ENCODE measurements around the gene FANCE. TPM values are rescaled to one million over a fixed set of nuclear protein-coding genes. Genes with fewer than 3 reads are reported as not detected.

The FANCE gene
- total RNA-seq, 1 donor from 2014 or later, result 9.0 TPM

DNA sequence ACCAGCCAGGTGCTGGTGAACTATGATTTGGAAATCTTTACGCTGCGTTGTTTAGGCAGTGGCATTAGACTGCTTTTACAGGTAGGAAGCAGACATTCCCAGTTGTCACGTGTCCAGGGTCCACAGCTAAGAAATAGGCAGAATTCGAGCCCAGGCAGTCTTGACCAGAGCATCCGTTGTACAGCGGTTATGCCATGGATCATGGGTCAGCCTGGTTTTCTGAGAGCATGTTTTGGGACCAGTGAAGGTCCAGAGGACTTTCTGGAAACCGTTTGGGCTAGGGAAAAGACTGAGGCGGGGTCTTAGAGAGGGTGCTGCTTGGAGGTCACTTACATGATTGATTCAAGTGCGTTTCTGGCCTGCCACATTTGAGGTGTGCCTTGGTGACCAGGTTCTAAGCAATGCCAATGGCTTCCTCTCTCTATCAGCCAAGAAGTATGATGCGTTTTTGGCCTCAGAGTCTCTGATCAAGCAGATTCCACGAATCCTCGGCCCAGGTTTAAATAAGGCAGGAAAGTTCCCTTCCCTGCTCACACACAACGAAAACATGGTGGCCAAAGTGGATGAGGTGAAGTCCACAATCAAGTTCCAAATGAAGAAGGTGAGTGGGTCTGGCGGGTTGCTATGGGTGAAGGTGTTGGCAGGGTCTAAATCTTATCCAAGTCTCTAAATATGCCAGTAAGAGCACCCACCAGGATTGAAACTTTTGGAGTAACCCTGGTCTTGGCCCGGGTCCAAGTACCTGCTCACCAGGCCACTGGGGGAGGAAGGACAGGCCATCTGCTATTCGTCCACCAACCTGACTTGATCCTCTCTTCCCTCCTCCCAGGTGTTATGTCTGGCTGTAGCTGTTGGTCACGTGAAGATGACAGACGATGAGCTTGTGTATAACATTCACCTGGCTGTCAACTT, 17.9 kb downstream of the FANCE start:
- H3K27ac ChIP-seq, result peak overlapping the region; percentile 88
- TF ChIP-seq, protein P1, sequence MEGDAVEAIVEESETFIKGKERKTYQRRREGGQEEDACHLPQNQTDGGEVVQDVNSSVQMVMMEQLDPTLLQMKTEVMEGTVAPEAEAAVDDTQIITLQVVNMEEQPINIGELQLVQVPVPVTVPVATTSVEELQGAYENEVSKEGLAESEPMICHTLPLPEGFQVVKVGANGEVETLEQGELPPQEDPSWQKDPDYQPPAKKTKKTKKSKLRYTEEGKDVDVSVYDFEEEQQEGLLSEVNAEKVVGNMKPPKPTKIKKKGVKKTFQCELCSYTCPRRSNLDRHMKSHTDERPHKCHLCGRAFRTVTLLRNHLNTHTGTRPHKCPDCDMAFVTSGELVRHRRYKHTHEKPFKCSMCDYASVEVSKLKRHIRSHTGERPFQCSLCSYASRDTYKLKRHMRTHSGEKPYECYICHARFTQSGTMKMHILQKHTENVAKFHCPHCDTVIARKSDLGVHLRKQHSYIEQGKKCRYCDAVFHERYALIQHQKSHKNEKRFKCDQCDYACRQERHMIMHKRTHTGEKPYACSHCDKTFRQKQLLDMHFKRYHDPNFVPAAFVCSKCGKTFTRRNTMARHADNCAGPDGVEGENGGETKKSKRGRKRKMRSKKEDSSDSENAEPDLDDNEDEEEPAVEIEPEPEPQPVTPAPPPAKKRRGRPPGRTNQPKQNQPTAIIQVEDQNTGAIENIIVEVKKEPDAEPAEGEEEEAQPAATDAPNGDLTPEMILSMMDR (IDR thresholded peaks at IDR 0.05), result no peak
- peaks cover 62% of the 10 kb centered on the region for H3K36me3 ChIP-seq
- no peaks in the 10 kb centered on the region for H3K27me3 ChIP-seq (ENCODE audit: low read depth)
- intact Hi-C loops (cut with DNase I), result no loop called here
- no peak for DNase-seq
- H3K9me3 ChIP-seq, result no peaks in the 10 kb centered on the region
- peak overlapping the region; percentile 92 for H3K4me3 ChIP-seq
- H3K4me1 ChIP-seq, result peaks cover 38% of the 10 kb centered on the region
- no peak for ATAC-seq

DNA sequence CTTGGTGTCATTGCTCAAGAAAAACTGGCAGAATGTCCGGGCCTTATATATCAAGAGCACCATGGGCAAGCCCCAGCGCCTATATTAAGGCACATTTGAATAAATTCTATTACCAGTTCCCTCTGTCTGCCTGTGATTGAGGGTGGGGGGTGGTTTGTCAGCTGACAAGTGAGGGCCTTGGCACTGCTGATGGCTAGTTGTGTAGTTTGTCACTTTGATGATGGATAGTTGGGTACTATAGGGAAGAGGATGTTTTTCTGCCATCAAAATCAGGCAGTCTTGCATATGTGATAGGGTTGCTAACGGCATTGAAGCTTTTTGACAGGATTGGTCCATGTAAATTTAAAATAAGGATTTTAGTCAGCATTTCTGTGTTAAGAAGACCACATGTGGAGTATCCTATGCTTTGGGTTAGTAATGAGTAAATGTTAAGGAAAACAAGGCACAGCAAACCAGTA, 18.6 kb downstream of the FANCE start:
- no peak for DNase-seq
- peaks cover 38% of the 10 kb centered on the region for H3K4me1 ChIP-seq
- intact Hi-C loops (cut with DNase I), result no loop called here
- no peak overlapping the region for H3K4me3 ChIP-seq
- H3K27ac ChIP-seq, result no peak overlapping the region
- H3K27me3 ChIP-seq (ENCODE audit: low read depth), result no peaks in the 10 kb centered on the region
- no peaks in the 10 kb centered on the region for H3K9me3 ChIP-seq
- TF ChIP-seq, protein P1 (IDR thresholded peaks at IDR 0.05), result no peak
- no peak for ATAC-seq
- H3K36me3 ChIP-seq, result peaks cover 69% of the 10 kb centered on the region

DNA sequence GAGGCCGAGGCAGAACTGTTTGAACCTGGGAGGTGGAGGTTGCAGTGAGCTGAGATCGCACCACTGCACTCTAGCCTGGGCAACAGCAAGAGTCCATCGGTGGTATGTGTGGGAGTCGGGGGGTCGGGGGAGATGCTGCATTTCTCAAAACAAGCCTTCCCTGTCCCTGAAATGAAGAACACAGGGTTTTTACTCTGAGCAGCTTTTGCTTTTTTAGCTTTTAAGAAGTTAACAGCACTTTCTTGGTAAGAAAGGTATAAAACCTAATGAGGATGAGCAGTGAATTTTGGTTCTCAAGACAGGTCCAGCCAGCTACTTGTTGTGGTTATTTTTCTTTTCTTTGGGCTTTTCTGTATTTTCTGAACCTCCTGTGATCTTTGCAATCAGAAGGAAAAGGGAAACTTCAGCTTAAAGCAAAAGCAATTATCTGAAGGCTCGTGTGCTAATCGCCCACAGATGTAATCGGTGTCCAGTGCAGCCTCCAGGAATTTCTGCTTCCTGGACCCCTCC, 19.8 kb downstream of the FANCE start:
- Histone ChIP-seq H3K36me3 (peaks cover 64% of the 10 kb centered on the region), H3K27ac (no peak overlapping the region), H3K4me3 (no peak overlapping the region), H3K4me1 (peaks cover 38% of the 10 kb centered on the region), H3K9me3 (no peaks in the 10 kb centered on the region), H3K27me3 (ENCODE audit: low read depth) (no peaks in the 10 kb centered on the region)
- intact Hi-C loops (cut with DNase I), result no loop called here
- DNase-seq (no peak), ATAC-seq (no peak)
- TF ChIP-seq, protein P1 (IDR thresholded peaks at IDR 0.05), result no peak

DNA sequence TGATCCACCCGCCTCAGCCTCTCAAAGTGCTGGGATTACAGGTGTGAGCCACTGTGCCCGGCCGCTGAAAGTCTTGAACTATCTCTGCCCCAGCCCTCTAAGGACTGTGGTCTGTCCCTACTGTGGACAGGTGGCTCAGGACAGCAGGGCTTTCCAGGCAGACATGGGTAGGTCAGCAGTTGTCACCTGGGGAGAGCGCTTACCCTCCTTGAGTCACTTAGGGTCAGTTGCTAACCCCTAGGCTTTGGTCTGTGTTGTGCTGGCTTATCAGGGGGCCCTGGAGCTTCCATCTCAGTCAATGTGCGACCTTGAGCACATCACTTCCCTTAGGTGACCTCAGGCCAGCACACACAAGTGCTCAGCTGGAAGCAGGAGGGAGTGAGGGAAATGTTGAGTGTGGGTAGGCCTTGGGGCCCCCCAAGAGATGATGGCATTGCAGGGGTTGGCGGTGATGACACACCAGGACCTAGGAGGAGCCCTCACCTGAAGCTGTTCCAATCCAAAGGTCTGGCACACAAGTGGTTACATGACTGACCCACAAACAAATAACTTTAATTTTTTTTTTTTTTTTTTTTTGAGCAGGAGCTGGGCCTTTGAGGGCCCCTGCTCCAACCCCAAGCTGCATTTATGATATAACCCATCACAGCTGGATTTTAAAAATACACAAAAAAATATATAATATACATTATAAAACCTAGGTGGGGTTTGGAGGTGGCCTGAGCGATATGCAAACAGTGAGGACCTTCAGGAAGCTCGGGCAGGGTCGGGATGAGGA, 21.1 kb downstream of the FANCE start:
- no peak for DNase-seq
- Histone ChIP-seq H3K9me3 (no peaks in the 10 kb centered on the region), H3K27me3 (ENCODE audit: low read depth) (no peaks in the 10 kb centered on the region), H3K27ac (no peak overlapping the region), H3K36me3 (peaks cover 66% of the 10 kb centered on the region), H3K4me1 (peaks cover 34% of the 10 kb centered on the region), H3K4me3 (no peak overlapping the region)
- no peak for ATAC-seq
- intact Hi-C loops (cut with DNase I), result no loop called here
- TF ChIP-seq, protein P1 (IDR thresholded peaks at IDR 0.05), result no peak

DNA sequence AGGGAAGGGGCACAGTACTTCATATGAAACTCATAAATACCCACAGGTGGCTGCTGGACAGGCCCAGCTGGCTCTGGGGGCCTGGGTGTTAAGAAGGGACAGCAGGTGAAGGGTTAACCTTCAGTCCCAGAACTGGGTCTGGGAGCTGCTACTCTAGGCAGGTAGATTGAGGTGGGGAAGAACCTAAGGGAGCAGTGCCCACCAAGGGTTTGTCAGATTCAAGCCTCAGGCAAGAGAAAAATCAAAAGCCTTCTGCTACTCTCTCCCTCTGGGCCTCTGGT, 21.7 kb downstream of the FANCE start:
- intact Hi-C loops (cut with DNase I), result no loop called here
- Histone ChIP-seq H3K9me3 (no peaks in the 10 kb centered on the region), H3K4me3 (no peak overlapping the region), H3K27me3 (ENCODE audit: low read depth) (no peaks in the 10 kb centered on the region), H3K4me1 (peaks cover 34% of the 10 kb centered on the region), H3K36me3 (peaks cover 70% of the 10 kb centered on the region), H3K27ac (no peak overlapping the region)
- DNase-seq (no peak), ATAC-seq (no peak)
- TF ChIP-seq, protein P1 (IDR thresholded peaks at IDR 0.05), result no peak

Data from lower lobe of right lung (tissue), 2 donors.